ENCODE data around the gene DUSP8.

- TF ChIP-seq ZFX (IDR thresholded peaks at IDR 0.05): no peak
- no peak for TF ChIP-seq CTCF (conservative IDR thresholded peaks at IDR 0.05)
Observed at GRCh38 chr11:1534171-1534570, 37.9 kb downstream of the DUSP8 start.

All from C4-2B (cell line).